PFSK-1 (cell line): Measurements from ENCODE around the gene LIG4.

Experiments
- POLR2AphosphoS5 ChIP-seq: IDR thresholded peaks from 2 replicates; pipeline ENCODE4 v1.6.1; 2012; ENCODE audit warnings: low read depth, mild to moderate bottlenecking, control low read depth, low read length, moderate library complexity
- REST ChIP-seq, 2 experiments: IDR thresholded peaks; 2 replicates each; pipeline versions ENCODE4 v1.6.1 to v1.8.0; 2011 to 2012; ENCODE audit warnings: low read depth in 2 of 2, low read length in 2 of 2, control low read depth in 1 of 2, inconsistent platforms in 1 of 2, mild to moderate bottlenecking in 1 of 2, moderate library complexity in 1 of 2; ENCODE audit not compliant: insufficient read depth in 1 of 2
- SIN3A ChIP-seq: IDR thresholded peaks from 2 replicates; pipeline ENCODE4 v1.6.1; 2012; ENCODE audit warnings: mild to moderate bottlenecking, low read length, moderate library complexity, borderline replicate concordance; ENCODE audit not compliant: insufficient read depth
- TAF1 ChIP-seq: IDR thresholded peaks from 2 replicates; pipeline ENCODE4 v1.6.1; 2012; ENCODE audit warnings: low read length, control low read depth, borderline replicate concordance; ENCODE audit not compliant: insufficient read depth

GRCh38 chr13:108190897-108191296 lies 24.4 kb downstream of the LIG4 start:
- TF ChIP-seq SIN3A (no peak), POLR2AphosphoS5 (no peak), REST (IDR thresholded peaks at IDR 0.05; ENCODE audit: insufficient read depth in 1 of 2, low read depth in 2 of 2, low read length in 2 of 2) (no peak), TAF1 (no peak)
